Right lobe of liver (tissue), 6 donors: ENCODE results near the gene MYO1H. TPM values are rescaled to one million over a fixed set of nuclear protein-coding genes. Genes with fewer than 3 reads are reported as not detected.
A peak's percentile ranks its signal among the peaks of the same experiment; 100 is the strongest.

Source experiments
- ATAC-seq, 4 donors: fragments of 200-7000 bp; cut with Tn5 transposase; one replicate each; pipeline ENCODE4 v1.9.1; 2020; ENCODE audit warnings: mild to moderate bottlenecking in 4 of 4, moderate library complexity in 4 of 4
- DNase-seq, 3 donors: peaks; one replicate each; pipeline ENCODE4 v3.0.0-alpha.2; 2020
- H3K27ac ChIP-seq, 3 donors: fragments of 200-600 bp; one replicate each; pipeline ENCODE4 v1.8.0; 2022
- H3K27me3 ChIP-seq, 2 donors: fragments of 200-600 bp; one replicate each; pipeline ENCODE4 v1.8.0; 2022
- H3K36me3 ChIP-seq, 4 donors: fragments of 200-600 bp; sonication (generic) in 1 of 4; one replicate each; pipeline versions ENCODE4 v1.5.1 to v1.8.0; 2017 to 2022; ENCODE audit warnings: control low read depth in 1 of 4
- H3K4me1 ChIP-seq, 4 donors: fragments of 200-600 bp; sonication (generic) in 1 of 4; one replicate each; pipeline versions ENCODE4 v1.5.1 to v1.8.0; 2017 to 2022; ENCODE audit warnings: control low read depth in 1 of 4
- H3K4me3 ChIP-seq, 3 donors: fragments of 200-600 bp; one replicate each; pipeline ENCODE4 v1.8.0; 2022
- H3K9me3 ChIP-seq, 4 donors: fragments of 200-600 bp; sonication (generic) in 1 of 4; one replicate each; pipeline versions ENCODE4 v1.5.1 to v1.8.0; 2017 to 2022; ENCODE audit warnings: control low read depth in 1 of 4
- CTCF ChIP-seq, 4 donors: fragments of 200-600 bp in 3 of 4; fragments of 450-650 bp in 1 of 4; IDR thresholded peaks; one replicate each; pipeline versions ENCODE4 v1.5.1 to v1.8.0; 2016 to 2022; ENCODE audit warnings: antibody characterized with exemption in 4 of 4, mild to moderate bottlenecking in 2 of 4
- POLR2A ChIP-seq: fragments of 450-650 bp; IDR thresholded peaks from one replicate; pipeline ENCODE4 v1.6.1; 2017; ENCODE audit warnings: antibody characterized with exemption, mild to moderate bottlenecking
- WGBS: methylation state at CpG from one replicate; pipeline ENCODE4 v1.1.6; 2018; ENCODE audit warnings: low coverage, low lambda C conversion rate; ENCODE audit not compliant: insufficient coverage; ENCODE audit errors: missing lambda C conversion rate; 5-methylcytosine and 5-hydroxymethylcytosine counted together
- intact Hi-C, 2 donors: fragments of 100-400 bp; cut with DNase I; formaldehyde crosslinking; loops; one replicate each; pipeline versions ENCODE4 v1.11.2 to v1.14.1; 2022
- total RNA-seq, 6 experiments: library from RNA; depleted of rRNA in 2 of 6; stranded (reverse); fragments of >200 nt in 2 of 6; fragmentation: NEBNext Ultra II Directional in 3 of 6; extraction: Animal tissue kit (Norgen Biotek cat#: 25700) in 3 of 6; gene quantifications; one replicate each; pipeline versions ENCODE4 v1.1.0 to v1.2.4, GENCODE V29; 2016 to 2023
- donor health status: DM: no; HTN: yes; CAD: no.
- donor health status: DM: no; HTN: no; CAD: no.
- donor health status: DM: no; HTN: no; CAD: no.
- donor health status: DM: no; HTN: yes; CAD: no.
- donor health status: DM: no; HTN: yes; CAD: no.

Gene MYO1H
- total RNA-seq, 6 experiments from 2014 or later: not detected

GRCh38 chr12:109336593-109336992 is 11.1 kb upstream of the MYO1H start:
- DNase-seq (no peak), ATAC-seq (no peak)
- Histone ChIP-seq H3K4me1 (no peaks in the 10 kb centered on the region), H3K27me3 (no peaks in the 10 kb centered on the region), H3K9me3 (no peaks in the 10 kb centered on the region), H3K4me3 (no peak overlapping the region), H3K36me3 (no peaks in the 10 kb centered on the region), H3K27ac (no peak overlapping the region)
- no CpG with 5 or more reads among the region's 1 CpG for WGBS
- TF ChIP-seq POLR2A (no peak), CTCF (IDR thresholded peaks at IDR 0.05) (no peak)
- intact Hi-C loops: no loop called here

- DNase-seq (no peak), ATAC-seq (peak in 2 of 4 donors; percentile 33 to 38)
- intact Hi-C loops: no loop called here
- TF ChIP-seq POLR2A (no peak), CTCF (IDR thresholded peaks at IDR 0.05) (no peak)
- H3K36me3 ChIP-seq: no peaks in the 10 kb centered on the region
- 4% methylated on average over 2 of the region's 2 CpGs for WGBS
- H3K27me3 ChIP-seq: no peaks in the 10 kb centered on the region
- H3K4me3 ChIP-seq: no peak overlapping the region
- no peak overlapping the region for H3K27ac ChIP-seq
- H3K4me1 ChIP-seq: no peaks in the 10 kb centered on the region
- no peaks in the 10 kb centered on the region for H3K9me3 ChIP-seq
These were observed 4.0 kb upstream of the MYO1H start for GRCh38 chr12:109343677-109344076.

GRCh38 chr12:109345428-109345827 is 2.3 kb upstream of the MYO1H start:
- no peak for TF ChIP-seq POLR2A
- H3K27me3 ChIP-seq: no peaks in the 10 kb centered on the region
- no peak overlapping the region for H3K4me3 ChIP-seq
- H3K27ac ChIP-seq: no peak overlapping the region
- H3K9me3 ChIP-seq: no peaks in the 10 kb centered on the region
- no peaks in the 10 kb centered on the region for H3K4me1 ChIP-seq
- ATAC-seq (no peak), DNase-seq (no peak)
- intact Hi-C loops: no loop called here
- 72% methylated on average over 2 of the region's 2 CpGs for WGBS
- no peaks in the 10 kb centered on the region for H3K36me3 ChIP-seq

GRCh38 chr12:109346920-109347319 is 780 bp upstream of the MYO1H start:
- intact Hi-C loops: no loop called here
- H3K36me3 ChIP-seq: no peaks in the 10 kb centered on the region
- no peak for DNase-seq
- H3K9me3 ChIP-seq: no peaks in the 10 kb centered on the region
- no peak overlapping the region for H3K4me3 ChIP-seq
- TF ChIP-seq CTCF (IDR thresholded peaks at IDR 0.05) (no peak), POLR2A (no peak)
- no peaks in the 10 kb centered on the region for H3K4me1 ChIP-seq
- no peaks in the 10 kb centered on the region for H3K27me3 ChIP-seq
- no peak overlapping the region for H3K27ac ChIP-seq
- no peak for ATAC-seq
- 87% methylated on average over 3 of the region's 3 CpGs for WGBS

GRCh38 chr12:109352184-109352583 is 4.5 kb downstream of the MYO1H start:
- no peaks in the 10 kb centered on the region for H3K4me1 ChIP-seq
- H3K27ac ChIP-seq: no peak overlapping the region
- DNase-seq (no peak), ATAC-seq (no peak)
- WGBS: 50% methylated on average over 6 of the region's 6 CpGs
- H3K9me3 ChIP-seq: no peaks in the 10 kb centered on the region
- TF ChIP-seq CTCF (IDR thresholded peaks at IDR 0.05) (no peak), POLR2A (no peak)
- no peaks in the 10 kb centered on the region for H3K27me3 ChIP-seq
- intact Hi-C loops: no loop called here
- H3K36me3 ChIP-seq: no peaks in the 10 kb centered on the region
- H3K4me3 ChIP-seq: no peak overlapping the region
